Effector memory CD8-positive, alpha-beta T cell (primary cell): ENCODE measurements around the gene WDR64.

ENCODE experiments used
- ATAC-seq: fragments of 150-1000 bp; cut with Tn5 transposase; replicated peaks from 2 replicates; pipeline ENCODE4 v1.10.0; 2021; ENCODE audit warnings: mild to moderate bottlenecking, moderate library complexity
- DNase-seq, 3 experiments: peaks; one replicate each; pipeline ENCODE4 v3.0.0; 2021
- H3K27ac Mint-ChIP-seq, 2 donors: one replicate each; pipeline ENCODE4 v1.8.0; 2022; ENCODE audit warnings: mild to moderate bottlenecking in 2 of 2, mixed read lengths in 2 of 2, moderate library complexity in 2 of 2
- H3K27me3 Mint-ChIP-seq, 2 donors: one replicate each; pipeline ENCODE4 v1.8.0; 2022; ENCODE audit warnings: mixed read lengths in 2 of 2
- H3K36me3 Mint-ChIP-seq: one replicate; pipeline ENCODE4 v1.8.0; 2022; ENCODE audit warnings: mild to moderate bottlenecking, moderate library complexity, mixed read lengths; ENCODE audit not compliant: insufficient read depth
- H3K4me1 Mint-ChIP-seq, 2 donors: one replicate each; pipeline ENCODE4 v1.8.0; 2022; ENCODE audit warnings: low read depth in 2 of 2, mixed read lengths in 2 of 2
- H3K4me3 Mint-ChIP-seq, 2 donors: one replicate each; pipeline ENCODE4 v1.8.0; 2022; ENCODE audit warnings: mild to moderate bottlenecking in 2 of 2, mixed read lengths in 2 of 2, moderate library complexity in 2 of 2
- H3K9me3 Mint-ChIP-seq, 2 donors: one replicate each; pipeline ENCODE4 v1.8.0; 2022; ENCODE audit warnings: mixed read lengths in 2 of 2

The WDR64 gene

GRCh38 chr1:241827264-241827663, 175.2 kb downstream of the WDR64 start:
- H3K4me3 Mint-ChIP-seq: no peak overlapping the region
- H3K27me3 Mint-ChIP-seq: peaks cover 37 to 40% of the 10 kb centered on the region in 2 donors
- ATAC-seq: no peak
- H3K27ac Mint-ChIP-seq: no peak overlapping the region
- no peaks in the 10 kb centered on the region for H3K9me3 Mint-ChIP-seq
- H3K36me3 Mint-ChIP-seq: no peaks in the 10 kb centered on the region
- H3K4me1 Mint-ChIP-seq: no peaks in the 10 kb centered on the region
- no peak for DNase-seq

- H3K4me3 Mint-ChIP-seq: no peak overlapping the region
- no peaks in the 10 kb centered on the region for H3K36me3 Mint-ChIP-seq
- DNase-seq (no peak), ATAC-seq (no peak)
- H3K4me1 Mint-ChIP-seq: no peaks in the 10 kb centered on the region
- peaks cover 45 to 53% of the 10 kb centered on the region in 2 donors for H3K27me3 Mint-ChIP-seq
- no peak overlapping the region for H3K27ac Mint-ChIP-seq
- H3K9me3 Mint-ChIP-seq: no peaks in the 10 kb centered on the region
These were observed 176.5 kb downstream of the WDR64 start for GRCh38 chr1:241828463-241829021.

DNA sequence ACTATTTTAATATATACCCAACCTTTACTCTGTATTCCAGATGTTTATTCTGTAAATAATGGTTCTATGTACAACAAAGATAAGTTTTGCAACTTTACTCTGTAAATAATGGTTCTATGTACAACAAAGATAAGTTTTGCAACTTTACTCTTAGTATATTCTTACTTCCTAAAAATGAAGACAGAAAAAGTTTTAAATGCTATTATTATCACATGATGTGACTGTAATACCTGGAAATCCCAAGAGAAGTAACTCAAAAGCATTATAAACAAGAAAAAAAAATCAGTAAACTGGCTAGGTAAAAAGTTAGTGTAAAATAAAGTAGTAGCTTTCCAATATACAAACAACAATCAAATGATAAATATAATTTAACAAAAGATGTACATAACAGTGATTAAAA, 177.4 kb downstream of the WDR64 start:
- Mint-ChIP-seq H3K27ac (no peak overlapping the region), H3K9me3 (no peaks in the 10 kb centered on the region), H3K27me3 (peaks cover 45 to 54% of the 10 kb centered on the region in 2 donors), H3K36me3 (no peaks in the 10 kb centered on the region), H3K4me1 (no peaks in the 10 kb centered on the region), H3K4me3 (no peak overlapping the region)
- ATAC-seq: no peak
- no peak for DNase-seq

- H3K27me3 Mint-ChIP-seq: peaks cover 40 to 49% of the 10 kb centered on the region in 2 donors
- DNase-seq: no peak
- ATAC-seq: no peak
- H3K9me3 Mint-ChIP-seq: no peaks in the 10 kb centered on the region
- H3K36me3 Mint-ChIP-seq: no peaks in the 10 kb centered on the region
- H3K27ac Mint-ChIP-seq: no peak overlapping the region
- peaks cover 0 to 2% of the 10 kb centered on the region in 2 donors for H3K4me1 Mint-ChIP-seq
- H3K4me3 Mint-ChIP-seq: no peak overlapping the region
These were observed 182.8 kb downstream of the WDR64 start for GRCh38 chr1:241834733-241835377.

DNA sequence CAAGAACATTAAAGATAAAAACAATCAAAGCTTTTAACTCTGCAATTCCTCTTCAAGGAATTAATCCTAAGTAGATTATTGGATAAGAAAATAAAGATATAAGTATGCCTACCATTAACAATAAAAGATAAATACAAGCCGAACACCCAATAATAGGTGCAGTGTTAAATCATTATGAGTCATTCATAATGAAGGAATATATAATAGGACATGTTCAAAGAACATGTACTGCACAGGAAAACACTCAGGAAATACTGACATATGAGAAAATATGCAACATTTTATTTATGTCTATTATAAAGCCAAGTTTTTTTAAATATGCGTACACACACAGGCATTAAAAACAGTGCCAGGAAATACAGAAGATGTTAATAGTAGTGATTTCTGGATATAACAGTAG, 184.9 kb downstream of the WDR64 start:
- ATAC-seq (no peak), DNase-seq (no peak)
- Mint-ChIP-seq H3K4me3 (no peak overlapping the region), H3K27me3 (peaks cover 35 to 52% of the 10 kb centered on the region in 2 donors), H3K4me1 (peaks cover 0 to 2% of the 10 kb centered on the region in 2 donors), H3K36me3 (no peaks in the 10 kb centered on the region), H3K27ac (no peak overlapping the region), H3K9me3 (no peaks in the 10 kb centered on the region)

- DNase-seq (no peak), ATAC-seq (no peak)
- no peak overlapping the region for H3K4me3 Mint-ChIP-seq
- no peaks in the 10 kb centered on the region for H3K9me3 Mint-ChIP-seq
- H3K27me3 Mint-ChIP-seq: peaks cover 30 to 50% of the 10 kb centered on the region in 2 donors
- H3K27ac Mint-ChIP-seq: no peak overlapping the region
- peaks cover 0 to 2% of the 10 kb centered on the region in 2 donors for H3K4me1 Mint-ChIP-seq
- H3K36me3 Mint-ChIP-seq: no peaks in the 10 kb centered on the region
These were observed 185.3 kb downstream of the WDR64 start for GRCh38 chr1:241837416-241837815.

DNA sequence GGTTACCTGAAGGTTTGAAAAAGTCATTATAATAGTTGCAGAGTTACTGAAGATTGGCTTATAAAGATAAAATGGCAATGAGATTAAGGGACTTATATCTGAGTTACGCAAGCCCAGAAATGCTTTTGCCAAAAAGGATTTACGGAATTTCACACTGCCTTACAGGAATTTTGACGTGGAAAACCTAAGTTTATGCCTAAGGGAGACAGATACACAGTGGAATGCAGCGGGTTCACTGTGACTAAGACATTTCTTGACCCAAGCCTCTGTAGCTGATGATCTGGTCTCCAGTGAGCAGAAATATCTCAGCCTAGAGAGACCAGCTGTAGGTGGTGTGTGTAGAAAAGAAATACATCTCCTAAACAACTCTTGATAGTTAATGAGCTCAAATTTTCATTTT, 185.8 kb downstream of the WDR64 start:
- no peak overlapping the region for H3K4me3 Mint-ChIP-seq
- peaks cover 0 to 2% of the 10 kb centered on the region in 2 donors for H3K4me1 Mint-ChIP-seq
- no peaks in the 10 kb centered on the region for H3K36me3 Mint-ChIP-seq
- DNase-seq (no peak), ATAC-seq (no peak)
- H3K9me3 Mint-ChIP-seq: no peaks in the 10 kb centered on the region
- no peak overlapping the region for H3K27ac Mint-ChIP-seq
- peaks cover 31 to 50% of the 10 kb centered on the region in 2 donors for H3K27me3 Mint-ChIP-seq

GRCh38 chr1:241838897-241839296, 186.8 kb downstream of the WDR64 start:
- DNase-seq (no peak), ATAC-seq (no peak)
- peaks cover 26 to 42% of the 10 kb centered on the region in 2 donors for H3K27me3 Mint-ChIP-seq
- H3K4me3 Mint-ChIP-seq: no peak overlapping the region
- no peak overlapping the region for H3K27ac Mint-ChIP-seq
- no peaks in the 10 kb centered on the region for H3K9me3 Mint-ChIP-seq
- peaks cover 0 to 2% of the 10 kb centered on the region in 2 donors for H3K4me1 Mint-ChIP-seq
- H3K36me3 Mint-ChIP-seq: no peaks in the 10 kb centered on the region

GRCh38 chr1:241839369-241839979, 187.4 kb downstream of the WDR64 start:
- ATAC-seq: no peak
- H3K27me3 Mint-ChIP-seq: peaks cover 23 to 37% of the 10 kb centered on the region in 2 donors

GRCh38 chr1:241840164-241840563, 188.1 kb downstream of the WDR64 start:
- H3K27ac Mint-ChIP-seq: no peak overlapping the region
- ATAC-seq (no peak), DNase-seq (no peak)
- peaks cover 23 to 37% of the 10 kb centered on the region in 2 donors for H3K27me3 Mint-ChIP-seq
- H3K4me3 Mint-ChIP-seq: no peak overlapping the region
- H3K9me3 Mint-ChIP-seq: no peaks in the 10 kb centered on the region
- peaks cover 0 to 2% of the 10 kb centered on the region in 2 donors for H3K4me1 Mint-ChIP-seq
- no peaks in the 10 kb centered on the region for H3K36me3 Mint-ChIP-seq

More at GRCh38 chr1:241839369-241839979, 187.4 kb downstream of the WDR64 start:
- no peak for DNase-seq
- H3K9me3 Mint-ChIP-seq: no peaks in the 10 kb centered on the region
- H3K4me3 Mint-ChIP-seq: no peak overlapping the region
- H3K27ac Mint-ChIP-seq: no peak overlapping the region
- no peaks in the 10 kb centered on the region for H3K36me3 Mint-ChIP-seq
- peaks cover 0 to 2% of the 10 kb centered on the region in 2 donors for H3K4me1 Mint-ChIP-seq

DNA sequence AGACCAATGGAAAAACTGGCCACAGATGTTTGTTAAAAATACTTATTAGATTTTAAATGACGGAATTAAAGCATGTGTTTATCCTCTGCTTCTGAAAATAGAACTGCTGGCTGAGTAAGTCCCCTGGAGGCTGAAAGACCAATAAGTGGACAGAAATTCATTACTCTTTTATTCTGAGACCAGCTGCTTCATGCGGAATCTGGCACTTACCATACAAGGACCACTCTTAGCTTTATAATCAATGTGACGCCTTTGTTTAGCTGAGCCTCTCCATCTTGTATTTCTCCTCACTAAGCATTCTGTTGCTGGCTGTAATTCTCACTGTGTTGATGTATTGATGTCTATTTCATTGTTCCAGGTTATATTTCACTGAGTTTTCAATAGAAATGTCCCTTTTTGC, 189.6 kb downstream of the WDR64 start:
- DNase-seq (no peak), ATAC-seq (no peak)
- H3K9me3 Mint-ChIP-seq: no peaks in the 10 kb centered on the region
- H3K4me1 Mint-ChIP-seq: peaks cover 0 to 2% of the 10 kb centered on the region in 2 donors
- H3K27ac Mint-ChIP-seq: no peak overlapping the region
- no peaks in the 10 kb centered on the region for H3K36me3 Mint-ChIP-seq
- H3K27me3 Mint-ChIP-seq: peaks cover 12 to 25% of the 10 kb centered on the region in 2 donors
- H3K4me3 Mint-ChIP-seq: no peak overlapping the region

DNA sequence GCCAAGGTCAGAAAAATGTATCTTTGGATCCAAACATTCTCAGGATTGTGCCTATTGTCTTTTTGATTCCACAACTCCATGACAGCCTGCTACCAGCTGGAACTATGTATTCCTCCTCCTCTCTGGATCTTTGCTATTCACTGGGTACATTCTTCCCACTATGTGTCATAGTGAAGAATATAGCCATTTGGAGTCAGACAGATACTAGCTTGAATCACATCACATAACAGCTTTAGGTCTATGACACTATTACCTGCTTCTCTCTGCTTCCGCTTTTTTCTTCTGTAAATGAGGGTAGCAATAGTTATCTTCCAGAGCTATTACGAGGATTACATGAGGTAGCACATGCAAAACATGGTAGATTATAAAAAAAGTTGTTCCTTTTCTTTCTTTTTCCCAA, 190.5 kb downstream of the WDR64 start:
- no peak for ATAC-seq
- no peak overlapping the region for H3K4me3 Mint-ChIP-seq
- H3K36me3 Mint-ChIP-seq: no peaks in the 10 kb centered on the region
- peaks cover 12 to 25% of the 10 kb centered on the region in 2 donors for H3K27me3 Mint-ChIP-seq
- no peak overlapping the region for H3K27ac Mint-ChIP-seq
- H3K9me3 Mint-ChIP-seq: no peaks in the 10 kb centered on the region
- peaks cover 3 to 5% of the 10 kb centered on the region in 2 donors for H3K4me1 Mint-ChIP-seq
- DNase-seq: no peak

- ATAC-seq (no peak), DNase-seq (no peak)
- Mint-ChIP-seq H3K27ac (no peak overlapping the region), H3K9me3 (no peaks in the 10 kb centered on the region), H3K27me3 (peaks cover 12 to 22% of the 10 kb centered on the region in 2 donors), H3K36me3 (peaks cover 7% of the 10 kb centered on the region), H3K4me3 (no peak overlapping the region), H3K4me1 (peaks cover 12 to 15% of the 10 kb centered on the region in 2 donors)
These were observed 192.5 kb downstream of the WDR64 start for GRCh38 chr1:241844593-241844992.

- Mint-ChIP-seq H3K9me3 (no peaks in the 10 kb centered on the region), H3K4me1 (peaks cover 11 to 15% of the 10 kb centered on the region in 2 donors), H3K4me3 (no peak overlapping the region), H3K27me3 (peaks cover 6 to 9% of the 10 kb centered on the region in 2 donors), H3K27ac (no peak overlapping the region), H3K36me3 (peaks cover 7% of the 10 kb centered on the region)
- ATAC-seq: no peak
- no peak for DNase-seq
These were observed 194.3 kb downstream of the WDR64 start for GRCh38 chr1:241846375-241846774.
